Spleen (tissue), 7 donors: ENCODE measurements around the gene OR4M1.
"Not testable (repeated sequence)": the region's sequence is repeated elsewhere in the genome, so short reads cannot be mapped to it uniquely, and the experiment has no call there.

Experiments
- CTCF ChIP-seq, 11 experiments: fragments of 200-600 bp in 7 of 11; fragments of 450-650 bp in 4 of 11; sonication (generic) in 4 of 11; IDR thresholded peaks in 8 of 11; conservative IDR thresholded peaks in 3 of 11; 1 replicate in 7 of 11; 2 replicates in 4 of 11; pipeline versions ENCODE4 v1.4.0 to v1.8.0; 2016 to 2021; ENCODE audit warnings: antibody characterized with exemption in 11 of 11, inconsistent platforms in 4 of 11, mild to moderate bottlenecking in 1 of 11
- POLR2A ChIP-seq, 3 donors: fragments of 450-650 bp; IDR thresholded peaks; one replicate each; pipeline ENCODE4 v1.5.1; 2017; ENCODE audit warnings: antibody characterized with exemption in 3 of 3, mild to moderate bottlenecking in 1 of 3
- donor health status: DM: no; HTN: no; CAD: no; lungs with moderate emphysema.
- donor health status: DM: no; HTN: no; CAD: no.
- donor health status: DM: no; HTN: no; CAD: no.

- not testable (repeated sequence) for TF ChIP-seq CTCF (IDR thresholded peaks at IDR 0.05 in 8 of 11, conservative IDR thresholded peaks at IDR 0.05 in 3 of 11); POLR2A (IDR thresholded peaks at IDR 0.05)
Measured at GRCh38 chr14:19827626-19828244, 54.4 kb downstream of the OR4M1 start.
